ENCODE data around the gene HRK.

The HRK gene

DNA sequence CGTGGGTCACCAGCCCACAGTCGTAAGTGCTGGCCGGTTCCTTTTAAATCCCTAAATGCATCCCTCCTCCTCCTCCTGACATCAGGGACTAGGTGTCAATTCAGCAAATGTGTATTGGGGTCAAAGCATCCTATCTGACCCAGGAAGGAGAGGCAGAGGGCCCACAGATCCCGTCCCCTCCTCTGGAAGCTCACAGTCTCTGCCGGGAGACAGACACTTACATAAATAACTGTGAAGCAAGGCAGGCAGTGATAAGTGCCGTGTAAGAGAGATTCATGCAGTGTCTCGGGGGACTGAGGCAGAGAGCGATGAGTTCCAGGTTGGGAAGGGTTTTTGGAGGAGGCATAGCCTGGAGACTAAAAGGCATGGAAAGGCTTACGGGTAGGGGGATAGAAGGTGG lies 44.1 kb downstream of the HRK start:
- H3K27ac ChIP-seq (ENCODE audit: low read length), result no peak overlapping the region
- H3K9me3 ChIP-seq (ENCODE audit: insufficient read depth, low read length), result no peaks in the 10 kb centered on the region
- no peak overlapping the region for H2AFZ ChIP-seq (ENCODE audit: low read depth, low read length)
- H3K4me2 ChIP-seq (ENCODE audit: low read length), result no peak overlapping the region
- H3K9ac ChIP-seq (ENCODE audit: low read length), result no peak overlapping the region
- H3K4me3 ChIP-seq (ENCODE audit: low read length), result no peak overlapping the region
- 0 out of 2 replicates have a peak, but pooled peaks cover 3% of the 10 kb centered on the region for H3K4me1 ChIP-seq (ENCODE audit: low read length)
- H4K20me1 ChIP-seq (ENCODE audit: insufficient read depth, low read length), result no peaks in the 10 kb centered on the region
- H3K27me3 ChIP-seq (ENCODE audit: low read depth, low read length), result no peaks in the 10 kb centered on the region
- no peaks in the 10 kb centered on the region for H3K36me3 ChIP-seq (replicated peaks; ENCODE audit: low read depth, low read length)
- TF ChIP-seq EZH2phosphoT487 (IDR thresholded peaks at IDR 0.05; ENCODE audit: low read depth), result no peak
- TF ChIP-seq, protein P1, sequence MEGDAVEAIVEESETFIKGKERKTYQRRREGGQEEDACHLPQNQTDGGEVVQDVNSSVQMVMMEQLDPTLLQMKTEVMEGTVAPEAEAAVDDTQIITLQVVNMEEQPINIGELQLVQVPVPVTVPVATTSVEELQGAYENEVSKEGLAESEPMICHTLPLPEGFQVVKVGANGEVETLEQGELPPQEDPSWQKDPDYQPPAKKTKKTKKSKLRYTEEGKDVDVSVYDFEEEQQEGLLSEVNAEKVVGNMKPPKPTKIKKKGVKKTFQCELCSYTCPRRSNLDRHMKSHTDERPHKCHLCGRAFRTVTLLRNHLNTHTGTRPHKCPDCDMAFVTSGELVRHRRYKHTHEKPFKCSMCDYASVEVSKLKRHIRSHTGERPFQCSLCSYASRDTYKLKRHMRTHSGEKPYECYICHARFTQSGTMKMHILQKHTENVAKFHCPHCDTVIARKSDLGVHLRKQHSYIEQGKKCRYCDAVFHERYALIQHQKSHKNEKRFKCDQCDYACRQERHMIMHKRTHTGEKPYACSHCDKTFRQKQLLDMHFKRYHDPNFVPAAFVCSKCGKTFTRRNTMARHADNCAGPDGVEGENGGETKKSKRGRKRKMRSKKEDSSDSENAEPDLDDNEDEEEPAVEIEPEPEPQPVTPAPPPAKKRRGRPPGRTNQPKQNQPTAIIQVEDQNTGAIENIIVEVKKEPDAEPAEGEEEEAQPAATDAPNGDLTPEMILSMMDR (IDR thresholded peaks at IDR 0.05; ENCODE audit: low read depth, low read length), result no peak
- H3K79me2 ChIP-seq (ENCODE audit: low read length), result no peaks in the 10 kb centered on the region

DNA sequence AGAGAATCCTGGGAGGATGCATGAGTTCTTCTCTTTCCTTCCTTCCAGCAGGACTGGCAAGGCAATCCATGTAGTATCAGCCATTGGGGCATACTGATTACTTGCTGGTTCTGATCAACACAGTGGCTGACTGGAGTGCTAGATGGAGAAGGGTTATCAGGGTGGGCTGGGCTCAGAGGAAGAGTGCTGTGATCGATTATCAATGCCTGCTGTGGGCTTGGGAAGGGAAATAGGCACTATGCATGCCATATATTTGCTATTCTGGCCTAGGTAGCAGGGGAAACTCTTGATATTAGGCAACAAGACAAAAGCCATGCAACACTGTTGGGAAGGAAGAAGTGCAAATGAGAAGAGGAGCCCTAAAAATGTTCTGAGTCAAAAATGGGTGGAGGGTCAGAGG lies 45.8 kb downstream of the HRK start:
- Histone ChIP-seq H3K4me3 (ENCODE audit: low read length) (no peak overlapping the region), H3K9ac (ENCODE audit: low read length) (no peak overlapping the region), H2AFZ (ENCODE audit: low read depth, low read length) (no peak overlapping the region), H4K20me1 (ENCODE audit: insufficient read depth, low read length) (no peaks in the 10 kb centered on the region), H3K9me3 (ENCODE audit: insufficient read depth, low read length) (no peaks in the 10 kb centered on the region), H3K27ac (ENCODE audit: low read length) (no peak overlapping the region), H3K4me2 (ENCODE audit: low read length) (no peak overlapping the region), H3K79me2 (ENCODE audit: low read length) (no peaks in the 10 kb centered on the region), H3K36me3 (replicated peaks; ENCODE audit: low read depth, low read length) (no peaks in the 10 kb centered on the region), H3K27me3 (ENCODE audit: low read depth, low read length) (no peaks in the 10 kb centered on the region), H3K4me1 (ENCODE audit: low read length) (0 out of 2 replicates have a peak, but pooled peaks cover 3% of the 10 kb centered on the region)
- TF ChIP-seq, protein P1 (IDR thresholded peaks at IDR 0.05; ENCODE audit: low read depth, low read length), result no peak
- TF ChIP-seq EZH2phosphoT487 (IDR thresholded peaks at IDR 0.05; ENCODE audit: low read depth), result no peak

DNA sequence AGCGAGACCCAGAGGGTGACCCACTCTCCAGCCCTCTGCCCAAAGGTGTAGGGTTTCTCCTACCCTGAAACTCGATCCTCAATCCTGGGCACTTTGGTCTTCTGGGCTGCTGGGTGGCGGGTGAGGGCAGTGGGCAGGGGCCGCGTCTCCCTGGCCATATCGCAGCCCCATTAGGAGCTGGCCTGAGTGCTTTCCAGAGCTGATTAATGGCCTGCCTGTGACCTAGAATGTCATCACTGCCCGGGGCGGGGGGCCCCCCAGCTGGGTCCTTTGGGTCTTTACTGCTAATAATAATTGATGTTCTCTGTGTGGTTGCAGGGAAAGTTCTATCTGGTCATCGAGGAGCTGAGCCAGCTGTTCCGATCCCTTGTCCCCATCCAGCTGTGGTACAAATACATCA lies 47.8 kb downstream of the HRK start:
- H3K4me2 ChIP-seq (ENCODE audit: low read length), result no peak overlapping the region
- H4K20me1 ChIP-seq (ENCODE audit: insufficient read depth, low read length), result no peaks in the 10 kb centered on the region
- H2AFZ ChIP-seq (ENCODE audit: low read depth, low read length), result no peak overlapping the region
- H3K36me3 ChIP-seq (replicated peaks; ENCODE audit: low read depth, low read length), result no peaks in the 10 kb centered on the region
- H3K27ac ChIP-seq (ENCODE audit: low read length), result no peak overlapping the region
- TF ChIP-seq, protein P1 (IDR thresholded peaks at IDR 0.05; ENCODE audit: low read depth, low read length), result no peak
- no peak for TF ChIP-seq EZH2phosphoT487 (IDR thresholded peaks at IDR 0.05; ENCODE audit: low read depth)
- H3K79me2 ChIP-seq (ENCODE audit: low read length), result no peaks in the 10 kb centered on the region
- no peaks in the 10 kb centered on the region for H3K27me3 ChIP-seq (ENCODE audit: low read depth, low read length)
- no peak overlapping the region for H3K4me3 ChIP-seq (ENCODE audit: low read length)
- H3K9me3 ChIP-seq (ENCODE audit: insufficient read depth, low read length), result no peaks in the 10 kb centered on the region
- 0 out of 2 replicates have a peak, but pooled peaks cover 1% of the 10 kb centered on the region for H3K4me1 ChIP-seq (ENCODE audit: low read length)
- no peak overlapping the region for H3K9ac ChIP-seq (ENCODE audit: low read length)

DNA sequence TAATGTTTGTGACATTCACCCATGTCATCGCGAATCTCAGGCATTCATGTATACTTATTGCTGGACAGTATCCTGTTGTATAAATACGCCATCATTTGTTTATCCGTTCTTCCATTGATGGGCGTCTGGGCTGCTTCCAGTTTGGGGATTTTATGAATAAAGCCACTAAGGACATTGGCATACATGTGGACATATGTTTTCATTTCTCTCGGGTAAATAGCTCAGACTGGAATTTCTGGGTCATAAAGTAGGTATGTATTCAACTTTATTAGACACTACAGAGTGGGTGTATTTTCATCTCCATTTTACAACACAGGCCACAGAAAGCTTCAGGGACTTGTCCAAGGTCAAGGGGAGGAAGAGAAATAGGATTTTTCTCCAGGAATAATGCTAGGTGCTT lies 48.9 kb downstream of the HRK start:
- Histone ChIP-seq H2AFZ (ENCODE audit: low read depth, low read length) (no peak overlapping the region), H3K27ac (ENCODE audit: low read length) (no peak overlapping the region), H3K9me3 (ENCODE audit: insufficient read depth, low read length) (no peaks in the 10 kb centered on the region), H3K4me2 (ENCODE audit: low read length) (no peak overlapping the region), H3K36me3 (replicated peaks; ENCODE audit: low read depth, low read length) (no peaks in the 10 kb centered on the region), H3K79me2 (ENCODE audit: low read length) (no peaks in the 10 kb centered on the region), H4K20me1 (ENCODE audit: insufficient read depth, low read length) (no peaks in the 10 kb centered on the region), H3K4me3 (ENCODE audit: low read length) (no peak overlapping the region), H3K4me1 (ENCODE audit: low read length) (no peaks in the 10 kb centered on the region), H3K9ac (ENCODE audit: low read length) (no peak overlapping the region), H3K27me3 (ENCODE audit: low read depth, low read length) (no peaks in the 10 kb centered on the region)
- TF ChIP-seq EZH2phosphoT487 (IDR thresholded peaks at IDR 0.05; ENCODE audit: low read depth), result no peak
- TF ChIP-seq, protein P1 (IDR thresholded peaks at IDR 0.05; ENCODE audit: low read depth, low read length), result no peak
